Panc1 (cell line): Measurements from ENCODE around the gene CILP2. TPM values are rescaled to one million over a fixed set of nuclear protein-coding genes. Genes with fewer than 3 reads are reported as not detected.

Experiments
- ATAC-seq: fragments of 200-7000 bp; cut with Tn5 transposase; 2 replicates; pipeline ENCODE4 v1.9.1; 2020; ENCODE audit warnings: mild to moderate bottlenecking, moderate library complexity
- BruUV-seq: library from RNA; stranded (reverse); fragments of 400-500 nt; replicated peaks from 2 replicates; lab custom pipeline; 2021; lab: Mats Ljungman, UMichigan
- CTCF ChIA-PET: fragments of 300-600 bp; sonication (Branson Sonifier 250); formaldehyde crosslinking; loops from one replicate; lab custom pipeline; 2022; ENCODE audit warnings: antibody characterized with exemption; lab: Charles Lee
- POLR2A ChIA-PET: fragments of 300-600 bp; sonication (Branson Sonifier 250); formaldehyde crosslinking; loops from one replicate; lab custom pipeline; 2022; ENCODE audit warnings: antibody characterized with exemption; lab: Charles Lee
- DNase-seq: peaks from one replicate; pipeline ENCODE4 v3.0.0-alpha.2; 2010; ENCODE audit warnings: low read depth, low spot score
- H3K27ac ChIP-seq: 2 replicates; pipeline ENCODE4 v1.5.1; 2011; ENCODE audit warnings: mild to moderate bottlenecking, low read length, inconsistent platforms
- H3K27me3 ChIP-seq: fragments of 200-500 bp; sonication (Bioruptor generic); 2 replicates; pipeline ENCODE4 v1.6.0; 2014; ENCODE audit warnings: low read length, inconsistent platforms; ENCODE audit not compliant: control insufficient read depth, insufficient read depth
- H3K36me3 ChIP-seq: fragments of 200-500 bp; sonication (Bioruptor generic); 2 replicates; pipeline ENCODE4 v1.5.1; 2014; ENCODE audit warnings: inconsistent platforms, mild to moderate bottlenecking, low read length, moderate library complexity; ENCODE audit not compliant: control insufficient read depth, insufficient read depth
- H3K4me1 ChIP-seq: 2 replicates; pipeline ENCODE4 v1.5.1; 2011; ENCODE audit warnings: inconsistent platforms, mild to moderate bottlenecking, low read length, moderate library complexity; ENCODE audit not compliant: control insufficient read depth, insufficient read depth
- H3K4me3 ChIP-seq, 2 experiments: 2 replicates each; pipeline ENCODE4 v1.5.1; 2011 to 2012; ENCODE audit warnings: low read depth in 2 of 2, low read length in 2 of 2, mild to moderate bottlenecking in 2 of 2, inconsistent platforms in 1 of 2, moderate library complexity in 1 of 2
- H3K9me3 ChIP-seq: fragments of 200-500 bp; sonication (Bioruptor generic); 2 replicates; pipeline ENCODE4 v1.5.1; 2014; ENCODE audit warnings: low read depth, mild to moderate bottlenecking, inconsistent platforms, low read length, moderate library complexity; ENCODE audit not compliant: control insufficient read depth, insufficient read depth
- CTCF ChIP-seq: fragments of 450-650 bp; IDR thresholded peaks from 2 replicates; pipeline ENCODE4 v1.5.1; 2017; ENCODE audit warnings: mild to moderate bottlenecking
- POLR2AphosphoS5 ChIP-seq: IDR thresholded peaks from 2 replicates; pipeline ENCODE4 v1.6.1; 2012; ENCODE audit warnings: mild to moderate bottlenecking, low read depth, low read length, moderate library complexity
- REST ChIP-seq, 2 experiments: IDR thresholded peaks; 2 replicates each; pipeline ENCODE4 v1.6.1; 2011 to 2012; ENCODE audit warnings: low read depth in 2 of 2, control low read depth in 1 of 2, low read length in 1 of 2, mild to moderate bottlenecking in 1 of 2, moderate library complexity in 1 of 2; ENCODE audit not compliant: insufficient read depth in 1 of 2
- SIN3A ChIP-seq: IDR thresholded peaks from 2 replicates; pipeline ENCODE4 v1.6.1; 2012; ENCODE audit warnings: low read depth, mild to moderate bottlenecking, low read length, moderate library complexity, borderline replicate concordance; ENCODE audit not compliant: insufficient read depth
- TCF7L2 ChIP-seq: IDR thresholded peaks from 2 replicates; pipeline ENCODE4 v1.6.1; 2011; ENCODE audit warnings: mild to moderate bottlenecking, low read depth, low read length, inconsistent platforms
- in situ Hi-C: cut with HindIII; loops from 2 replicates; pipeline ENCODE4 v1.10.0; 2016; ENCODE audit warnings: low sequenced_read_pairs, low pct_unique_long_range_greater_than_20kb
- intact Hi-C: fragments of 100-400 bp; cut with micrococcal nuclease; formaldehyde crosslinking; loops from one replicate; pipeline ENCODE4 v1.10.0; 2022; ENCODE audit not compliant: unreplicated experiment
- total RNA-seq: library from RNA; stranded (reverse); gene quantifications from one replicate; pipeline ENCODE4 v1.2.1, GENCODE V29; 2021; ENCODE audit not compliant: unreplicated experiment

CILP2 gene
- total RNA-seq, 1 experiment from 2014 or later: 0.46 TPM

GRCh38 chr19:19540715-19541515 lies 2.9 kb downstream of the CILP2 start:
- Histone ChIP-seq H3K27me3 (no peaks in the 10 kb centered on the region), H3K4me3 (no peak overlapping the region), H3K9me3 (no peaks in the 10 kb centered on the region), H3K36me3 (no peaks in the 10 kb centered on the region), H3K4me1 (no peaks in the 10 kb centered on the region), H3K27ac (no peak overlapping the region)
- ChIA-PET POLR2A (no interaction called here), CTCF (no interaction called here)
- TF ChIP-seq REST (IDR thresholded peaks at IDR 0.05; ENCODE audit: insufficient read depth in 1 of 2, low read depth in 2 of 2, low read length in 1 of 2) (no peak), CTCF (no peak), TCF7L2 (no peak), POLR2AphosphoS5 (no peak), SIN3A (no peak)
- in situ Hi-C loops (no loop called here), intact Hi-C loops (no loop called here)
- ATAC-seq (peak; percentile 53), DNase-seq (no peak)
- no TSS peak for BruUV-seq

GRCh38 chr19:19541616-19542015 lies 3.6 kb downstream of the CILP2 start:
- no peak for ATAC-seq

More at GRCh38 chr19:19541616-19542015, 3.6 kb downstream of the CILP2 start:
- no peak for DNase-seq
- H3K27me3 ChIP-seq: no peaks in the 10 kb centered on the region
- H3K27ac ChIP-seq: no peak overlapping the region
- TF ChIP-seq SIN3A: no peak
- no peak for TF ChIP-seq POLR2AphosphoS5
- no peak for TF ChIP-seq TCF7L2
- TF ChIP-seq REST (IDR thresholded peaks at IDR 0.05; ENCODE audit: insufficient read depth in 1 of 2, low read depth in 2 of 2, low read length in 1 of 2): no peak
- no peak for TF ChIP-seq CTCF
- in situ Hi-C loops (no loop called here), intact Hi-C loops (no loop called here)
- no TSS peak for BruUV-seq
- CTCF ChIA-PET: no interaction called here
- H3K4me3 ChIP-seq: no peak overlapping the region
- H3K36me3 ChIP-seq: no peaks in the 10 kb centered on the region
- no peaks in the 10 kb centered on the region for H3K4me1 ChIP-seq
- POLR2A ChIA-PET: no interaction called here
- no peaks in the 10 kb centered on the region for H3K9me3 ChIP-seq
